Keratinocyte (primary cell): ENCODE results near the gene RNF103. TPM values are rescaled to one million over a fixed set of nuclear protein-coding genes. Genes with fewer than 3 reads are reported as not detected.

Experiments used
- DNase-seq: peaks from one replicate; pipeline ENCODE4 v3.0.0-alpha.2; 2011; ENCODE audit warnings: low read depth, missing footprints, low spot score
- FAIRE-seq: peaks from 2 replicates; lab custom pipeline; 2011; peaks lifted over from hg19 to GRCh38; lab: Jason Lieb, UNC
- H2AFZ ChIP-seq: 2 replicates; pipeline ENCODE4 v1.6.0; 2012; ENCODE audit warnings: low read length, control low read depth, inconsistent platforms; ENCODE audit not compliant: control insufficient read depth
- H3K27ac ChIP-seq: 2 replicates; pipeline ENCODE4 v1.5.1; 2011; ENCODE audit warnings: low read length; ENCODE audit not compliant: control insufficient read depth, insufficient read depth
- H3K27me3 ChIP-seq: 3 replicates; pipeline ENCODE4 v1.6.0; 2011; ENCODE audit warnings: low read length; ENCODE audit not compliant: control insufficient read depth, insufficient read depth; ENCODE audit errors: extremely low read depth
- H3K36me3 ChIP-seq, 2 experiments: 2 replicates in 1 of 2; 3 replicates in 1 of 2; pipeline ENCODE4 v1.5.1; 2011; ENCODE audit warnings: low read length in 2 of 2, mild to moderate bottlenecking in 1 of 2; ENCODE audit not compliant: control insufficient read depth in 2 of 2, insufficient read depth in 2 of 2; ENCODE audit errors: extremely low read depth in 1 of 2
- H3K4me1 ChIP-seq: 3 replicates; pipeline ENCODE4 v1.5.1; 2011; ENCODE audit warnings: low read length; ENCODE audit not compliant: control insufficient read depth, insufficient read depth; ENCODE audit errors: extremely low read depth
- H3K4me2 ChIP-seq: 3 replicates; pipeline ENCODE4 v1.6.0; 2011; ENCODE audit warnings: low read depth, low read length; ENCODE audit not compliant: control insufficient read depth, insufficient read depth; ENCODE audit errors: extremely low read depth
- H3K4me3 ChIP-seq, 3 experiments: fragments of 200-600 bp in 1 of 3; sonication (generic) in 1 of 3; 2 replicates in 2 of 3; 3 replicates in 1 of 3; pipeline ENCODE4 v1.5.1; 2011 to 2016; ENCODE audit warnings: low read length in 3 of 3, mild to moderate bottlenecking in 3 of 3, control low read depth in 2 of 3, inconsistent platforms in 1 of 3, low read depth in 1 of 3, mixed read lengths in 1 of 3, mixed run types in 1 of 3, moderate library complexity in 1 of 3; ENCODE audit not compliant: control insufficient read depth in 2 of 3, insufficient read depth in 2 of 3; ENCODE audit errors: extremely low read depth in 1 of 3
- H3K79me2 ChIP-seq: 2 replicates; pipeline ENCODE4 v1.6.0; 2012; ENCODE audit warnings: low read length; ENCODE audit not compliant: control insufficient read depth, insufficient read depth
- H3K9ac ChIP-seq: 3 replicates; pipeline ENCODE4 v1.6.0; 2011; ENCODE audit warnings: low read length; ENCODE audit not compliant: control insufficient read depth, insufficient read depth; ENCODE audit errors: extremely low read depth
- H3K9me1 ChIP-seq: 3 replicates; pipeline ENCODE4 v1.6.0; 2011; ENCODE audit warnings: low read length; ENCODE audit not compliant: control insufficient read depth, insufficient read depth; ENCODE audit errors: extremely low read depth
- H3K9me3 ChIP-seq: 2 replicates; pipeline ENCODE4 v1.5.1; 2012; ENCODE audit warnings: low read depth, low read length; ENCODE audit not compliant: control insufficient read depth
- H4K20me1 ChIP-seq: 3 replicates; pipeline ENCODE4 v1.6.0; 2011; ENCODE audit warnings: low read length; ENCODE audit not compliant: control insufficient read depth, insufficient read depth; ENCODE audit errors: extremely low read depth
- EZH2 ChIP-seq: IDR thresholded peaks from one replicate; pipeline ENCODE4 v1.6.1; 2012; ENCODE audit warnings: inconsistent platforms, mild to moderate bottlenecking, low read length, moderate library complexity
- dilution Hi-C: fragments of 300-500 bp; cut with MboI; formaldehyde crosslinking; loops from one replicate; pipeline ENCODE4 v1.7.0; 2020; ENCODE audit warnings: low sequenced_read_pairs; ENCODE audit not compliant: extremely low pct_ligation_motif_present
- polyA plus RNA-seq, 5 experiments: library from polyadenylated mRNA; depleted of rRNA in 3 of 5; stranded (reverse) in 3 of 5; stranded (forward) in 1 of 5; unstranded in 1 of 5; fragments of >200 nt; gene quantifications; 1 replicate in 1 of 5; 2 replicates in 3 of 5; 3 replicates in 1 of 5; pipeline versions ENCODE4 v1.2.1 to v1.2.3, GENCODE V29; 2011 to 2012; ENCODE audit warnings: missing spikeins in 2 of 5, low read depth in 1 of 5, low replicate concordance in 1 of 5
- TF ChIP-seq, protein P1 (sequence below), 3 experiments: IDR thresholded peaks in 1 of 3; conservative IDR thresholded peaks in 1 of 3; optimal IDR thresholded peaks in 1 of 3; 2 replicates in 2 of 3; 3 replicates in 1 of 3; pipeline versions ENCODE3 to v1.5.1; 2011; ENCODE audit warnings: low read length in 3 of 3, mild to moderate bottlenecking in 3 of 3, moderate library complexity in 2 of 3, control low read depth in 1 of 3, inconsistent platforms in 1 of 3; ENCODE audit not compliant: insufficient read depth in 2 of 3; ENCODE audit errors: extremely low read depth in 1 of 3

RNF103 gene
- polyA plus RNA-seq, 1 donor (not counting 4 experiments of a cell fraction or from before 2014, with no cell fraction given), result 15.7 TPM

DNA sequence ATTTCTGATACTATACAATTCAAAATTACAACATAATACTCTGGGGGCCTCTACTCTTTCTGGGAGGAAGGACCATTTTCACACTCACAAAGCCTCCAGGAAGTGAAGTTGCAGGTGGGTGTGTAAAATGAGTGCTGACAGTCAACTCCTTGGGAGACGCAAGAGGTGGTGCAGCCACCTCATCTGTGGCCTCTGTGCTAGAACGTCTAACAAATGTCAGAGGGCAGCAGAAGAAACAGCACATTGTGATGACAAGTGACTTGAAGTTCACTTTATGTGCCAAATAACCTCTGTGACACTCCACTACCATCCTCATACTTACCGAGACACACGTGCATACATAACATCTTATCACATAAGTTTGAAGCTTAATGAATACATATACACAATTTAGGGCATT, 10.2 kb downstream of the RNF103 start:
- no peak for DNase-seq
- Histone ChIP-seq H3K4me1 (no peaks in the 10 kb centered on the region), H3K9me1 (no peaks in the 10 kb centered on the region), H3K4me3 (no peak overlapping the region), H3K79me2 (no peaks in the 10 kb centered on the region), H4K20me1 (no peaks in the 10 kb centered on the region), H3K36me3 (peaks cover 0 to 6% of the 10 kb centered on the region in 2 experiments), H3K27me3 (no peaks in the 10 kb centered on the region), H3K9me3 (no peaks in the 10 kb centered on the region), H3K9ac (no peak overlapping the region), H3K4me2 (no peak overlapping the region), H2AFZ (no peak overlapping the region), H3K27ac (no peak overlapping the region)
- dilution Hi-C loops, result no loop called here
- TF ChIP-seq EZH2, result no peak
- TF ChIP-seq, protein P1, sequence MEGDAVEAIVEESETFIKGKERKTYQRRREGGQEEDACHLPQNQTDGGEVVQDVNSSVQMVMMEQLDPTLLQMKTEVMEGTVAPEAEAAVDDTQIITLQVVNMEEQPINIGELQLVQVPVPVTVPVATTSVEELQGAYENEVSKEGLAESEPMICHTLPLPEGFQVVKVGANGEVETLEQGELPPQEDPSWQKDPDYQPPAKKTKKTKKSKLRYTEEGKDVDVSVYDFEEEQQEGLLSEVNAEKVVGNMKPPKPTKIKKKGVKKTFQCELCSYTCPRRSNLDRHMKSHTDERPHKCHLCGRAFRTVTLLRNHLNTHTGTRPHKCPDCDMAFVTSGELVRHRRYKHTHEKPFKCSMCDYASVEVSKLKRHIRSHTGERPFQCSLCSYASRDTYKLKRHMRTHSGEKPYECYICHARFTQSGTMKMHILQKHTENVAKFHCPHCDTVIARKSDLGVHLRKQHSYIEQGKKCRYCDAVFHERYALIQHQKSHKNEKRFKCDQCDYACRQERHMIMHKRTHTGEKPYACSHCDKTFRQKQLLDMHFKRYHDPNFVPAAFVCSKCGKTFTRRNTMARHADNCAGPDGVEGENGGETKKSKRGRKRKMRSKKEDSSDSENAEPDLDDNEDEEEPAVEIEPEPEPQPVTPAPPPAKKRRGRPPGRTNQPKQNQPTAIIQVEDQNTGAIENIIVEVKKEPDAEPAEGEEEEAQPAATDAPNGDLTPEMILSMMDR (optimal IDR thresholded peaks at IDR 0.05 in 1 of 3, IDR thresholded peaks at IDR 0.05 in 1 of 3, conservative IDR thresholded peaks at IDR 0.05 in 1 of 3; ENCODE audit: extremely low read depth in 1 of 3, insufficient read depth in 2 of 3, low read length in 3 of 3), result no peak
- no peak for FAIRE-seq

DNA sequence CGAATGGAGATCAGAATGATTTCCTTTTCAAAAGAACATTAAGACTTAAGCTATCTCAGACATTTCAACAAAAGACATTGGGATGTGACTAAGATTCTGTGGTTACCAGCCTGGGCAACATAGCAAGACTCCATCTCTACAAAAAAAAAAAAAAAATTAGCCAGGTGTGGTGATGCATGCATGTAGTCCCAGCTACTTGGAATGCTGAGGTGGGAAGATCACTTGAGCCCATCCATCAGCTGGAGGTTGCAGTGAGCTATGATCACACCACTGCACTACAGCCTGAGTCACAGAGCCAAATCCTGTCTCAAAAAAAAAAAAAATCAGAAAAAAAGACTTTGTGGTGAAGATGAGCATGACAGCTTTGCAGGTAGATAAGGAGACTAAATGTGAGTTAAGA, 12.8 kb downstream of the RNF103 start:
- no peak overlapping the region for H3K27ac ChIP-seq
- TF ChIP-seq, protein P1 (optimal IDR thresholded peaks at IDR 0.05 in 1 of 3, IDR thresholded peaks at IDR 0.05 in 1 of 3, conservative IDR thresholded peaks at IDR 0.05 in 1 of 3; ENCODE audit: extremely low read depth in 1 of 3, insufficient read depth in 2 of 3, low read length in 3 of 3), result no peak
- no peak for TF ChIP-seq EZH2
- H3K79me2 ChIP-seq, result no peaks in the 10 kb centered on the region
- H3K36me3 ChIP-seq, result peaks cover 0 to 6% of the 10 kb centered on the region in 2 experiments
- no peaks in the 10 kb centered on the region for H4K20me1 ChIP-seq
- no peak overlapping the region for H3K4me3 ChIP-seq
- no peaks in the 10 kb centered on the region for H3K9me3 ChIP-seq
- no peaks in the 10 kb centered on the region for H3K27me3 ChIP-seq
- H3K4me2 ChIP-seq, result no peak overlapping the region
- no peaks in the 10 kb centered on the region for H3K4me1 ChIP-seq
- no peak overlapping the region for H2AFZ ChIP-seq
- DNase-seq (peak; percentile 38), FAIRE-seq (no peak)
- no peaks in the 10 kb centered on the region for H3K9me1 ChIP-seq
- dilution Hi-C loops, result no loop called here
- no peak overlapping the region for H3K9ac ChIP-seq
